ENCODE measurements around the gene USF3.
A peak's percentile ranks its signal among the peaks of the same experiment; 100 is the strongest.

USF3 gene

GRCh38 chr3:113695786-113696645 lies at the start of gene USF3:
TSS of gene USF3 (minus strand) at chr3:113696642. CDS start at chr3:113674878, 21,764 bp downstream.
- H3K27ac ChIP-seq, result peak within 1 kb of the TSS; percentile 91
- TF ChIP-seq CTCF (conservative IDR thresholded peaks at IDR 0.05) (no peak), ZFX (IDR thresholded peaks at IDR 0.05) (no peak)

GRCh38 chr3:113745756-113746547 lies 49.5 kb upstream of the USF3 start, which contains the start of gene NAA50:
TSS of gene NAA50 (minus strand) at chr3:113746249. CDS start at chr3:113745949, 300 bp downstream.
- peak; percentile 61 for TF ChIP-seq ZFX (IDR thresholded peaks at IDR 0.05)
- no peak for TF ChIP-seq CTCF (conservative IDR thresholded peaks at IDR 0.05)

GRCh38 chr3:113744941-113745755 lies 48.7 kb upstream of the USF3 start:
- TF ChIP-seq ZFX (IDR thresholded peaks at IDR 0.05), result no peak
- peak; percentile 77 for TF ChIP-seq CTCF (conservative IDR thresholded peaks at IDR 0.05)
- H3K27ac ChIP-seq, result peak overlapping the region; percentile 93

More at GRCh38 chr3:113745756-113746547, 49.5 kb upstream of the USF3 start, which contains the start of gene NAA50:
- H3K27ac ChIP-seq, result peak within 1 kb of the TSS; percentile 93

- no peak for TF ChIP-seq CTCF (conservative IDR thresholded peaks at IDR 0.05)
- TF ChIP-seq ZFX (IDR thresholded peaks at IDR 0.05), result no peak
- no peak overlapping the region for H3K27ac ChIP-seq
These were observed 46.7 kb upstream of the USF3 start for GRCh38 chr3:113743006-113743630.

GRCh38 chr3:113741620-113742019 lies 45.2 kb upstream of the USF3 start:
- no peak for TF ChIP-seq ZFX (IDR thresholded peaks at IDR 0.05)
- no peak for TF ChIP-seq CTCF (conservative IDR thresholded peaks at IDR 0.05)
- no peak overlapping the region for H3K27ac ChIP-seq

- TF ChIP-seq CTCF (conservative IDR thresholded peaks at IDR 0.05) (no peak), ZFX (IDR thresholded peaks at IDR 0.05) (no peak)
- no peak overlapping the region for H3K27ac ChIP-seq
These were observed 44.6 kb upstream of the USF3 start for GRCh38 chr3:113741086-113741485.

All from C4-2B (cell line).